HepG2 (cell line): ENCODE measurements around the gene DCC. TPM values are rescaled to one million over a fixed set of nuclear protein-coding genes. Genes with fewer than 3 reads are reported as not detected.

Source experiments
- FOXO1 ChIP-seq: sonication (generic); formaldehyde crosslinking; IDR thresholded peaks from 2 replicates; pipeline ENCODE4 v1.4.0; 2020; ENCODE audit warnings: missing genetic modification reagents
- HNF4G ChIP-seq, 2 experiments: sonication (generic) in 1 of 2; formaldehyde crosslinking in 1 of 2; IDR thresholded peaks; 2 replicates each; pipeline versions ENCODE4 v1.4.0 to v1.6.1; 2011 to 2020; ENCODE audit warnings: borderline replicate concordance in 2 of 2, low read depth in 2 of 2, mild to moderate bottlenecking in 2 of 2, low read length in 1 of 2, missing genetic modification reagents in 1 of 2, moderate library complexity in 1 of 2
- RXRB ChIP-seq: IDR thresholded peaks from 2 replicates; pipeline ENCODE4 v1.6.1; 2016; ENCODE audit warnings: borderline replicate concordance, missing genetic modification reagents, missing compliant biosample characterization
- SALL2 ChIP-seq: sonication (generic); formaldehyde crosslinking; IDR thresholded peaks from 2 replicates; pipeline ENCODE4 v1.8.1; 2023; ENCODE audit warnings: mild to moderate bottlenecking, missing genetic modification reagents, inconsistent platforms
- SCMH1 ChIP-seq: sonication (generic); formaldehyde crosslinking; IDR thresholded peaks from 2 replicates; pipeline ENCODE4 v1.9.0; 2021; ENCODE audit warnings: missing genetic modification reagents, mild to moderate bottlenecking, borderline replicate concordance
- SOX13 ChIP-seq, 3 experiments: fragments of 450-650 bp in 1 of 3; sonication (generic) in 1 of 3; formaldehyde crosslinking in 1 of 3; IDR thresholded peaks in 2 of 3; conservative IDR thresholded peaks in 1 of 3; 2 replicates each; pipeline versions ENCODE4 v1.5.0 to v1.6.1; 2016 to 2020; ENCODE audit warnings: antibody characterized with exemption in 1 of 3, mild to moderate bottlenecking in 1 of 3, missing compliant biosample characterization in 1 of 3, missing genetic modification reagents in 1 of 3, moderate library complexity in 1 of 3
- ZBTB40 ChIP-seq, 2 experiments: fragments of 450-650 bp in 1 of 2; sonication (generic) in 1 of 2; formaldehyde crosslinking in 1 of 2; IDR thresholded peaks; 2 replicates each; pipeline versions ENCODE4 v1.6.1 to v1.8.0; 2016 to 2022; ENCODE audit warnings: antibody characterized with exemption in 1 of 2, mild to moderate bottlenecking in 1 of 2, missing genetic modification reagents in 1 of 2
- ZNF275 ChIP-seq: sonication (generic); formaldehyde crosslinking; IDR thresholded peaks from 2 replicates; pipeline ENCODE4 v1.8.0; 2022; ENCODE audit warnings: missing genetic modification reagents, mild to moderate bottlenecking, inconsistent platforms, borderline replicate concordance
- ZNF343 ChIP-seq: sonication (generic); formaldehyde crosslinking; IDR thresholded peaks from 2 replicates; pipeline ENCODE4 v1.4.0; 2020; ENCODE audit warnings: mild to moderate bottlenecking, missing genetic modification reagents
- ZNF841 ChIP-seq: sonication (generic); formaldehyde crosslinking; IDR thresholded peaks from 2 replicates; pipeline ENCODE4 v1.8.1; 2023; ENCODE audit warnings: missing genetic modification reagents, borderline replicate concordance
- polyA plus RNA-seq, 8 experiments: library from polyadenylated mRNA; depleted of rRNA in 3 of 8; stranded (reverse) in 7 of 8; unstranded in 1 of 8; fragments of >200 nt; fragmentation: Illumina TruSeq in 4 of 8; extraction: Trizol in 4 of 8; gene quantifications; 2 replicates each; pipeline versions ENCODE4 v1.2.1 to v1.2.3, GENCODE V29; 2011 to 2016; ENCODE audit warnings: low read depth in 4 of 8, missing spikeins in 1 of 8, mixed read lengths in 1 of 8; ENCODE audit not compliant: insufficient read depth in 1 of 8
- total RNA-seq, 5 experiments: library from RNA; depleted of rRNA; stranded (reverse); fragments of >200 nt; fragmentation: Illumina TruSeq; extraction: Trizol; gene quantifications; 2 replicates each; pipeline ENCODE4 v1.2.3, GENCODE V29; 2016; ENCODE audit warnings: low read depth in 1 of 5

Gene DCC
- total and polyA plus RNA-seq, 2 of the 13 experiments (the other 11 are each of a cell fraction or from before 2014, with no cell fraction given), result not detected

- TF ChIP-seq ZBTB40 (IDR thresholded peaks at IDR 0.05) (no peak), ZBTB40 (CRISPR knock-in tag; IDR thresholded peaks at IDR 0.05) (no peak), RXRB (CRISPR knock-in tag) (no peak), SALL2 (no peak), ZNF841 (no peak), HNF4G (IDR thresholded peaks at IDR 0.05; ENCODE audit: borderline replicate concordance, low read depth, low read length) (no peak), HNF4G (CRISPR knock-in tag; IDR thresholded peaks at IDR 0.05; ENCODE audit: borderline replicate concordance, low read depth) (no peak), SCMH1 (CRISPR knock-in tag) (no peak), FOXO1 (CRISPR knock-in tag) (no peak), ZNF343 (no peak), SOX13 (IDR thresholded peaks at IDR 0.05) (no peak), SOX13 (CRISPR knock-in tag; conservative IDR thresholded peaks at IDR 0.05 in 1 of 2, IDR thresholded peaks at IDR 0.05 in 1 of 2) (no peak), ZNF275 (CRISPR knock-in tag) (no peak)
Measured at GRCh38 chr18:52970686-52971085, 630.7 kb downstream of the DCC start (continued).
